Measurements from ENCODE around the gene NPC2.

Gene NPC2

DNA sequence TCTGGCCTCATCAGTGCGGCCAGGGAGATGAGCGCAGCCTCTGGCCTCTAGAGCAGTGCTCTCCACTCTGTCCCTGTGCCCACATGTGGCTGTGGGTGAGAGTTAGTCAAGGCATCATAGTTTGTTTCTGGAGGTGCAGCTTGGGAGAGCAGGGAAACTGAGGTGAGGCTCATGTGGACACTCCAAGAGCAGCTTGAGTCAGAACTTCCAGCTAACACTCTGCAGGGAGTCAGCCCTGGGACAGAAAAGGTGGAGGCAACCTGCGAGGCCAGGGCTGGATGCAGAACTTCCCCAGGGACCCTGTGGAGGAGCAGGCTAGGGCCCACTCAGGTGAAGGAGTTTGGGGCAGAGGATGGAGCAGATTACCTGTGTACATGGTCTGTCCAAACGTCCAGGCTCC lies 11.3 kb upstream of the NPC2 start:
- H3K4me3 ChIP-seq (ENCODE audit: low read depth, low read length) = no peak overlapping the region
- TF ChIP-seq, protein P1, sequence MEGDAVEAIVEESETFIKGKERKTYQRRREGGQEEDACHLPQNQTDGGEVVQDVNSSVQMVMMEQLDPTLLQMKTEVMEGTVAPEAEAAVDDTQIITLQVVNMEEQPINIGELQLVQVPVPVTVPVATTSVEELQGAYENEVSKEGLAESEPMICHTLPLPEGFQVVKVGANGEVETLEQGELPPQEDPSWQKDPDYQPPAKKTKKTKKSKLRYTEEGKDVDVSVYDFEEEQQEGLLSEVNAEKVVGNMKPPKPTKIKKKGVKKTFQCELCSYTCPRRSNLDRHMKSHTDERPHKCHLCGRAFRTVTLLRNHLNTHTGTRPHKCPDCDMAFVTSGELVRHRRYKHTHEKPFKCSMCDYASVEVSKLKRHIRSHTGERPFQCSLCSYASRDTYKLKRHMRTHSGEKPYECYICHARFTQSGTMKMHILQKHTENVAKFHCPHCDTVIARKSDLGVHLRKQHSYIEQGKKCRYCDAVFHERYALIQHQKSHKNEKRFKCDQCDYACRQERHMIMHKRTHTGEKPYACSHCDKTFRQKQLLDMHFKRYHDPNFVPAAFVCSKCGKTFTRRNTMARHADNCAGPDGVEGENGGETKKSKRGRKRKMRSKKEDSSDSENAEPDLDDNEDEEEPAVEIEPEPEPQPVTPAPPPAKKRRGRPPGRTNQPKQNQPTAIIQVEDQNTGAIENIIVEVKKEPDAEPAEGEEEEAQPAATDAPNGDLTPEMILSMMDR (IDR thresholded peaks at IDR 0.05; ENCODE audit: low read depth, low read length) = no peak
- in situ Hi-C loops (cut with HindIII; ENCODE audit: low sequenced_read_pairs) = no loop called here
- no peak for DNase-seq (ENCODE audit: low read depth, low spot score)

DNA sequence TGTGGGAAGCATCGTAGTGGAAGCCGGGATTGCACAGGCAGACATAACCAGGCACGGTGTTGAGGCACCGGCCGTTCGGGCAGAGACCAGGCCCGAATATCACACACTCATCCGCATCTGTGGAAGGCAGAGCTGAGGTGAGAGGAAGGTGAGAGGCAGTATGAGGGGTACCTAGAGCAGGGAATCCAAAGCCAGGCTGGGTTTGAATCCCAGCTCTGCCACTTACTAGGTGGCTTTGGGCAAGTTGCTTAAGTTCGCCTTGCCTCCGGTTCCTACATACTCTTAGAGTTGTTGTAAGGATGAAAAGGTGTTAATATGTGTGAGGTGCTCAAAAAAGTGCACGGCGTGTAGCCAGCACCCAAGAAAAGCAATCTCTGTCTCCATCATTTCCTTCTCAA lies 10.8 kb upstream of the NPC2 start:
- TF ChIP-seq, protein P1 (IDR thresholded peaks at IDR 0.05; ENCODE audit: low read depth, low read length) = no peak
- DNase-seq (ENCODE audit: low read depth, low spot score) = no peak
- in situ Hi-C loops (cut with HindIII; ENCODE audit: low sequenced_read_pairs) = no loop called here
- H3K4me3 ChIP-seq (ENCODE audit: low read depth, low read length) = no peak overlapping the region

DNA sequence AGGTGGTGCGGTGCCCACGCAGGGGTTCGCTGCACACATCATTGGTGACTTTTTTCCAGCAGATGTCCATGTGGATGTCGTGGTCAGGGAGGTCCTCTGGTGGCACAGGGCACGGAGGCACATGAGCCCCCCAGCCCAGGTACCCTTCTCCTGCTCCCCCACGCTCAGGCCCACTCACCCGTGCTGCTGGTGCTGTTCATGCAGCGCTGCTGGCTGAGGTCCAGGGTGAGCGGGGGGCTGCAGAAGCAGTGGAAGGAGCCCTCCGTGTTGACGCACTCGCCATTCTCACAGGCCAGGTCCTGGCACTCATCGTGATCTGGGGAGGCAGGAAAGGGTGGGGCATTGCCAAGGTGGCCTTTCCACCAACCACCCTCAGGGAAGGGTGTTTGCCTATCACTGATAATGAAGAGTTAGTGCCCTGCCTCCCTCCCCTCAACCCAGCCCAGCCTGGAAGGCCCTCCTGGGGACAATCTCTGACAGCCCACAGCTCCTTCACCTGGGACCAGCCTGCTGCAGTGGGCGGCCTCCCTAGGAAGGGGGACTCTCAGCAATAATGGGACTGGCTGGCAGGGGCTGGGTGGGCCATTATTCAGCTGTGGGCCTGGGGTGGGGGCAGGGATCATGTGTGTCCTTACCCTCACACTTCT lies 10.3 kb upstream of the NPC2 start:
- in situ Hi-C loops (cut with HindIII; ENCODE audit: low sequenced_read_pairs) = no loop called here
- H3K4me3 ChIP-seq (ENCODE audit: low read depth, low read length) = no peak overlapping the region
- DNase-seq (ENCODE audit: low read depth, low spot score) = no peak
- TF ChIP-seq, protein P1 (IDR thresholded peaks at IDR 0.05; ENCODE audit: low read depth, low read length) = no peak

DNA sequence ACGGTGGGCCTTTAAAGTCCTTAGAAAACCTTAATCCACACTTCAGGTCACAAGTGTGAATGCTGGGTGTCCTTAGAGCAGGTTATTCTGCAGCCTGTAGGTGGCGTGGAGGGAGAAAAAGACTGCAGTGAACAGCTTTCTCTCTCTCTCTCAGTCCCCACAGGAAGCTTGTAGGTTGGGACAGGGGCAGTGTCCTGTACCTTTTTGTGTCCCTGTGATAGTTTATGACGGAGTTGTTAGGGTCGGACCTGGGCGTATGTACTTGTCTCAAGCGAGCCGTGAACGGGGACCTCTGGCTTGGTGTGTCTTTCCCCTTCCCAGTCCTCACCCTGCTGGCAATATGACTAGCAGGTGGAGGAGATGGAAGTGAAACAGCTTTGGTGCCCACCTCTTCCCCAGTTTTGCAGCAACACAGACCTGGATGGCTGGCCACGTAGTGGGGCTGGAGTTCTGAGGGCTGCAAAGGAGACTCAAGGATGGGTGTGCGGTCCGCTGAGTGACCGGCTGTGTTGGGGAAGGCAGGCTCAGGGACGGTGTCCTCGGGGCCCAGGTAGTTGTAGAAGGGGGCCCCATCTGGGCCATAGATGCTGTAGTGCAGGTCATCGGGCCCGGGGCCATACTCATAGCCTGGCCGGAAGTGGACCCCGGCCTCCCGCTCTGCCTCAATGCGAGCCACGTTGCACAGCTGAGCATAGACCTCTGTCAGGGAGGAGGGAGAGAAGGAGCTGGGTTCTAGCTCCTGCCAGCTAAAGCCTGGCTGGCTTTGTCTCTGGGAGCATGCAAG lies 9.3 kb upstream of the NPC2 start:
- TF ChIP-seq, protein P1 (IDR thresholded peaks at IDR 0.05; ENCODE audit: low read depth, low read length) = peak; percentile 71
- no peak for DNase-seq (ENCODE audit: low read depth, low spot score)
- in situ Hi-C loops (cut with HindIII; ENCODE audit: low sequenced_read_pairs) = no loop called here
- no peak overlapping the region for H3K4me3 ChIP-seq (ENCODE audit: low read depth, low read length)

DNA sequence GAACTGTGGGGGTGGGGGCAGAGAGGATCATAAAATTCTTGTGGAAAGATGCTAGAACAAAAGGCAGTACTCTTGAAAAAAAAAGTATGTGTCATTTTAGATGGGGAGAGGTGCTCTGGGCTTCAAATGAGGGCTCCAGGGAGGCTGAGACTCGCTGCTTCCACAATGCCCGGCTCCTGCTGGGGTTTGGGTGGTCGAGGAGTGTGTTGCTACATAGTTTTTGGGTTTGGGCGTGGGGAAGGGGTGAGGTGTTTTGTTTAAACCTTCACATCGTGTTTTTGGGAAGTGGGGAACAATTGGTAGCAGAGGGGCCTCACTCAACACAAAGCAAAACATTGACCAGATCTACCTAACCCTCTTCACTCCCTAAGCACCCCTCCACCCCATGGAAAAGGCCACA lies 8.6 kb upstream of the NPC2 start:
- TF ChIP-seq, protein P1 (IDR thresholded peaks at IDR 0.05; ENCODE audit: low read depth, low read length) = no peak
- H3K4me3 ChIP-seq (ENCODE audit: low read depth, low read length) = no peak overlapping the region
- in situ Hi-C loops (cut with HindIII; ENCODE audit: low sequenced_read_pairs) = no loop called here
- DNase-seq (ENCODE audit: low read depth, low spot score) = no peak

DNA sequence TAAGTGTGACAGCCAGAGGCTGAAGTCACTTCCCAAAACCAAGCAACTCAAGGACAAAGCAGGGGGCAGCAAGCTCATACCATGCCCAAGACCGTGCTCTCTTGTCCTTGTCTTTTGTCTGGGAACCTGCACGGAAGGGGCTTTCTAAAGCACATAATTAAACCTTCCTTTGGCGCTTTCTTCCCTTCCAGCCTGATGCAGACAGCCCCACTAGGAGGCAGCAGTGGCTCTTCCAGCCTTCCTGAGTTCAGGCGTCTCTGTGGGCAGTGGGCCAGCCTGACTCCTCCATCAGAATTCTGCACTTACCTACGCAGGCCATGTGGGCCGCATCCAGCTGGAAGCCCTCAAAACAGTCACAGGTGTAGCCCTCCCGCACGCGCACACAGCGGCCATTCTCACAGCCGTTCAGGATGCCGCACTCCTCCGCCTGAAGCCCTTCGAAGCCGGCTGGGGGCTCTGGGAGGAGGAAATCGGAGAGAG lies 8.1 kb upstream of the NPC2 start:
- in situ Hi-C loops (cut with HindIII; ENCODE audit: low sequenced_read_pairs) = no loop called here
- no peak overlapping the region for H3K4me3 ChIP-seq (ENCODE audit: low read depth, low read length)
- peak; percentile 83 for DNase-seq (ENCODE audit: low read depth, low spot score)
- TF ChIP-seq, protein P1 (IDR thresholded peaks at IDR 0.05; ENCODE audit: low read depth, low read length) = peak; percentile 92
